CD4-positive, alpha-beta T cell treated with Interleukin-1 beta for 1 hour (primary cell): ENCODE results near the gene CCZ1B.
A peak's percentile ranks its signal among the peaks of the same experiment; 100 is the strongest.
"Not testable (repeated sequence)": the region's sequence is repeated elsewhere in the genome, so short reads cannot be mapped to it uniquely, and the experiment has no call there.

Experiments used
- DNase-seq, 2 donors: peaks; one replicate each; pipeline ENCODE4 v3.0.0-alpha.2; 2020 to 2022

CCZ1B gene

DNA sequence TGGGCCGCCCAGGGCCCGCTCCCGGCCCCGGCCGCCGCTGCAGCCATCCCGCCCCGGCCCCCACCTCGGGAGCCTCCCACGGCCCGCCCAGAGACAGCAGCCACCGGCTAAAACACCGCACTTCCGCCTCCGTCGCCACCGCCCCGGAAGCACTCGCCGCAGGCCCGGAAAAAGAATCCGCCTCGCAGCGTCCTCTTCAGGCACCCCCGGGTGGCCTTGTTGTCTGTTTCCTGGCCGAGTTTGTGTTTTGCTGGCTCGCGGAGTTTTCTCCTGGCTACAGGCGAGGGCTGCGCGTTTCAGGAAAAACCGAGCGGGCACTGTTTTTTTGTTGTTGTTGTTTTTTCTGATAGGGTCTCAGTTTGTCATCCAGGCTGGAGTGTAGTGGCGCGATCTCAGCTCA lies at the start of gene CCZ1B:
TSS of gene CCZ1B (minus strand) at position 125 of the 400 bp plus-strand sequence. CDS start at position 47, 78 bp downstream.
- peak; percentile 84 to 85 for DNase-seq

DNA sequence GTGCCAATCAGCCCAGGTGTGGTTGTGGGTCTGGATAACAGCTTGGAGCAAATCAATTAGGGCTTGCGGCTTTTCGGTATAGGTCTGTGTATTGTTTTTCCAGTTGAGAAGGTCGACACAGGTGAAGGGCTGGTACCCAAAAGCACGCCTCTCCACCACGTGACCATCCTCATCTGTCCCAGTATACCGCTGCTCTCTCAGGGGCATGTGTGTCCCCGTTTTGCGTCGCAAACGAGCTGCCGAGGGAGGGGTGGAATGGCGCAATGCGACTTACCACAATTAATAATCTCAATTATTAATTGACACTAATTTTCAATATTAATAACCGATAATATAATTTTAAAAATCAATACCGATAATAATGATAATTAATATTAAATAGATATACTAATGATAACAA lies 48.9 kb upstream of the CCZ1B start:
- not testable (repeated sequence) for DNase-seq

DNA sequence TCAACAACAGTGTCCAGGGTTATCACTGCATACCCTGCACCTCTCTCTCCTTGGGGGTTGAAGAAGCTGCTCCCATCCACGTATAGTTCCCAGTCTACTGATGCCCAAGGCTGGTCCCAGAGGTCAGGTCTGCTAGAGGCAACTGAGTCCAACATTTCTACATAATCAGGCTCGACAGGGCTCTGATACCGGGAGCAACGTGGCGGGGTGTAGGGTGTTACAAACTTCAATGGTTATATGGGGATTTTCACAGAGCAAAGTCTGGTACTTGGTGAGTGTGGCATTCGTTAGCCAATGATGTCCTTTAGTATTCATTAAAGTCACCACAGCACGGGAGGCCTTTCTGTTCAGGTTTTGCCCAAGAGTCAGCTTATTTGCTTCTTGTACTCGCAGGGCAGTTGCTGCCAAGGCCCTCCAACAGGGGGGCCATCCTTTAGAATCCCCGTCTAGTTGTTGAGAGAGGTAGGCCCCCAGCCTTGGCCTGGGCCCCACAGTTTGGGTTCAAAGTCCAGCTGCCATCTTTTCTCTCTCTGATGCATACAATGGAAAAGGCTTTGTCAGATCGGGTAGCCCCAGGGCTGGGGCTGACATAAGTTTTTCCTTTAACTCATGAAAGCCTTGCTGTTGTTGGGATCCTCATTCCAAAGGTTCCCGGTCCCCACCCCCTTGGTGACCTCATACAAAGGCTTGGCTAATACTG lies 46.3 kb upstream of the CCZ1B start:
- DNase-seq, result not testable (repeated sequence)

DNA sequence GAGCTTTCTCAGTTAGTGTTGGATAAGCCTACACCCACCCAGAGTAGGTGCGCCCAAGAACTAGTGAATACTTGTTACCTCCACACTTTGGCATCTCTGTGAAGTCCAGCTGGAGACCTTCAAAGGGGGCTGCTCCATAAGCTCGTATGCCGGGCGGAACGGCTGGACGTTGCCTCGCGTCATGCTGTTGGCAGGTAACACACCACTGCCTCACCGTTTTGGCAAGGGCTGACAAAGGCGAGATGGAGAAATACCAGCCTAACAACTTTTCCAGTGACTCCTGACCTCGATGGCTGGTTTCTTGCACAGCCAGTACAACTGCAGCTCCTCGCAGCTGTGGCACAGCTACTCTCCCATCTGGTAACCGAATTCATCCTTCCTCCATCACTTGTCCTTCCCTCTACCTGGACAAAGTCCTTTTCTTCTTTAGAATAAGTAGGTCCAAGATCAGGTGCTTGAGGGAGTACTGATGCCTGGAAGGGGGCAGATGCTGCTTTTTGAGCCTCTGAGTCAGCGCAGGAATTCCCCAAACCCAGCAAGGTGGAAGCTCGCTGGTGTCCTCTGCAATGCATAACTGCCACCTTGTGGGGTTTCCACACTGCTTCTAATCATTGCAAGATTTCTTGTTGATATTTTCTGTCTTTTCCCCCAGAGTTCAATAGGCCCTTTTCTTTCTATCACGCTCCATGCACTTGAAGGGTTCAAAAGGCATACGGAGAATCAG lies 45.5 kb upstream of the CCZ1B start:
- not testable (repeated sequence) for DNase-seq

DNA sequence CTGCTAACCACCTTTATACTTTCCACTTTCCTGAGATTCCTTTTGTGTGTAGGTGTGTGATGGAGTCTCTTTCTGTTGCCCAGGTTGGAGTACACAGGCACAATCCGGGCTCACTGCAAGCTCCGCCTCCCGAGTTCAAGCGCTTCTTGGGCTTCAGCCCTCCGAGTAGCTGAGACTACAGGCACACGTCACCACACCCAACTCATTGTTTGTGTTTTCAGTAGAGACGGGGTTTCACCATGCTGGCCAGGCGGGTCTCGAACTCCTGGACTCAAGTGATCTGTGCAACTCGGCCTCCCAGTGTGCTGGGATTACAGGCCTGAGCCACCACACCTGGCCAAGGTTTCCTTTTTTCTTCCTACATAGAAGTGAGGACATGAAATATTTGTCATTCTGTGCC lies 38.7 kb upstream of the CCZ1B start:
- not testable (repeated sequence) for DNase-seq

DNA sequence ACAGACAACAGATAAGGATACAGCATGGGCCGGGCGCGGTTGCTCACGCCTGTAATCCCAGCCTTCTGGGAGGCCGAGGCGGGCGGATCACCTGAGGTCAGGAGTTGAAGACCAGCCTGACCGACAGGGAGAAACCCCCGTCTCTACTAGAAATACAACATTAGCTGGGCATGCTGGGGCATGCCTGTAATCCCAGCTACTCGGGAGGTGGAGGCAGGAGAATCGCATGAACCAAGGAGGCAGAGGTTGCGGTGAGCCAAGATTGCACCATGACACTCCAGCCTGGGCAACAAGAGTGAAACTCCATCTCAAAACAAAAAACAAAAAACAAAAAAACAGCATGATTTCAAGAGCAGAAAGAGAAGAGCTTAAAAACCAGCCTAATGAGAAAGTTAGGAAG lies 38.1 kb upstream of the CCZ1B start:
- not testable (repeated sequence) for DNase-seq

DNA sequence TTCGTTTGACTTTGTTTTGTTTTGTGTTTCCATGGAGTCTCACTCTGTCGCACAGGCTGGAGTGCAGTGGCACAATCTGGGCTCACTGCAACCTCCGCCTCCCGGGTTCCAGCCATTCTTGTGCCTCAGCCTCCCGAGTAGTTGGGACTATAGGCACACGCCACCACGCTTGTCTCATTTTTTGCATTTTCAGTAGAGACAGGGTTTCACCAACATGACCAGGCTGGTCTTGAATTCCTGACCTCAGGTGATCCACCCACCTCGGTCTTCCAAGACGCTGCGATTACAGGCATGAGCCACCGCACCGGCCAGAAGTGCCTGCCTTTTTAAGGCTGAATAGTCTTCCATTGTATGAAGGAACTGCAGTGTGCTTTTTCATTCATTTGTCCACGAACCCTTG lies 36.8 kb upstream of the CCZ1B start:
- not testable (repeated sequence) for DNase-seq

DNA sequence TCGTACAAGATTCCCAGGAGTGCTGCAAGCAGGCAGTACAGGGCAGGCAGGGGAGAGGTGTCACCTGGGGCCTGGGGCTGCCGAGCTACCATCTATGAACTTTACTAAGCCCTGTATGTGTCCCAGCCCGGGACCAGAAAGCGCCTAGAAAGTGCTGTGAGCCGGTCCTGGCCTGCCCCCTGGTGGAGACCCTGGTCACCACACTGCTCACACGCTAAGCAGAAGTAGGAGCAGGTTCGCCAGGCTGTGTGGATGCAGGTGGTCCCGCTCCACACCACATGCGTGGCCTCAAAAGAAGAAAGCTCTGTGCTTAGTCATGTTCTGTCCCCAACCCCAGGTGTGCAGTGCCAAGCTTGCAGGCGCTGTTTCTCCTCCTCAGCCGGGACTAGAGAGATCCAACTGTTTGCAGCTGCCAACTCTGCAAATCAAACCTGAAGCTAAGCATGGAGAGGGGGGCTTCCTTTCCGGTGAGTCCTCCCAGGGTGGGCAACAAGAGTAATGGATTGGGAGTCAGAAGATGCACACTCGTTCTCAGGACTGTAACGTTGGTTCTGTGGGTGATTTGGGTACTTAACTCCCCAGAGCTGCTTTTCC lies 31.7 kb upstream of the CCZ1B start:
- peak; percentile 81 for DNase-seq

DNA sequence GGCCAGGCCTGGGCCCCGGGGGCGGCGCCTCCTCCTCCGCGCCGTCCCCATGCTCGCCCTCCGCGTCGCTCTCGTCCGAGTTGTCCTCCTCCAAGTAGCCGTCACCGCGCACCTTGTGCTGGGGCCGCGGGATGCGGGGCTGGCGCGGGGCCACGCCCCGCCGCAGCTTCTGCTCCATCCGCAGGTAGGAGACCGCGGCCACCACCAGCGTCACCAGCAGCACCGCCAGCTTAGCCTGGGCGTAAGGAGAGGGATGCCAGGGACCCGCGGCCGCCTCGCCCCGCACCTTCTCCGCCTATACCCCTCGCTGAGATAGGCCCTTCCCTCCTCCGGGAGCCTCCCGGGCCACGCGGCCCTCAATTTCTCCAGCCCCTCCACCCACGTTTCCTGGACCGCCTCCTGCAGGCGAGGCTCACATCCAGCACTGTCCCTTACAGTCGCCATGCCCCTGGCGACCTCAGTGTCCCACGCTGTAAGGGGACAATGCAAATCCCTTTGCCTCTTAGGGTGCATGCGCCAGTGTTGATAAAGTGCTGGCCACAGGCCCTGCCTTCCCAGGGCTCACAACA lies 29.6 kb upstream of the CCZ1B start:
- DNase-seq, result not testable (repeated sequence)

DNA sequence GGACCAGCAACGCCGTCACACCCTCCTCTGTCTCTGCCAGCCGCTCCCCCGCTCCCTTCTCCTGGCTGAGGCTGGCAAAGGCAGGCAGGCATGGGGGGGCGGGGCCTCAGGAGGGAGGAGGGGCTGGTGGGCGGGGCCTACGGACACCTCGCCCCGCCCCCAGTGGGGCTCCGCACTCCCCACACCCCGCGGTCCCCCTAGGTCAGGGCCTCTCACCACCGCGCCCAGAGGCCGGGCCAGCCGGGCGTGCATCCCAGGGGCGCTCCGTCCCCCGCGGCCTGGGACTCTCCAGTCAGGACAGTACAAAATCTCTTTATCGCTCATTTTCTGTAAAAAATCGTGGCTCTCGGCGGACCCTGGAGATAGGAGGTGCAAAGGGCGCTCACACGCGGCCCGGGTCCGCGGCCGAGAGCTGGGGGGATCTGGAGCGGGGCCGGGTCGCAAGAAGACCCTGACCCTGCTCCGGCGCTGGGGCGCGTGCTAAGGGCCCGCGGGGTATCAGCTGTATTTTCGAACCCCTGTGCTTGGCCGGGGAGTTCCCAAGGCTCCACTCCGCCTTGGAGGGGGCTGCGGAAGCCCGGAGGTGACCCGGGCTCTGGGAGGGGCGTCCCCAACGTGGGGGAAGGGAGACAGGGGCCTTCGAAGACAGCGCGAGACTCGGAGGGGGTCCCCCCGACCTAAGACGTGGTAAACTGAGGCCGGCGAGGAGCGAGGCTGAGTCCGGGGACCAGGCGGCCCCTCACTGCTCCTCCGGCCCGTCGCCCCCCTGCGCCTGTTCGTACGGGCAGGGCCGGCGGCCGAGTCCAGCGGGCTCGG lies 28.9 kb upstream of the CCZ1B start:
- DNase-seq, result peak in 1 of 2 donors; percentile 8

DNA sequence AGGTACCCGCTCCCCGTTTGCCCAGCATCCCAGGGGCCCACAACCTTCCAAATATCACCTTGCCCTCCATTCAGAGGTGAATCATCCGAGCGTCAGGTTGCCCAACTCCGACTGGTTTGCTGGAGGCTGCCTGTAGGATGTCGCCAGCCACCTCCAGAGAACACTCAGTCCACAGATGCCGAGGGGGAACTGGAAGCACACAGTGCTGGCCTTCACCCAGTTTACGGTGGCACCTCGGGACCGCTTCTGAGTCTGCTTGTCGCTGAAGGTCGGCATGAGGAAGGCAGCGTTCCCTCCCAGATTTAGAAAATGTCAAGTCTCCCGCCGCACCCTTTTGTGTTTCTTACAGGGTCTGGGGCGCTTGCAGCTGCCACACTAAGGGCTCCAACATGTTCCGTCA lies 27.6 kb upstream of the CCZ1B start:
- DNase-seq, result not testable (repeated sequence)

DNA sequence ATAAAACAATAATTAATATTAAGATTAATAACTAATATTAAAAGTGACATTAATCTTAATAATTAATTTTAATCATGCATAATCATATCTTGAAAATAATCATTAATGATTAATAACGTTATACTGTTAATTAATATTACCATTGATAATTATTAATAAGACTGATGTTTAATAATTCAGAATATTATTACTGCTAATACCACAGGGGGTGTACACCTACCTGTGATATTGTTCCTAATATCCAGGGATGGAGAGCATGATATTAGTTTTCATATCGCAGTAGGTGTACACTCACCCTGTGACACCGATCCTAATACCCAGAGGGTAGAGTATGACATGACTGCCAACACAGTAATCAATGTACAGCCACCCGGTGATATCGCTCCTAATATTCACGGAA lies 23.1 kb upstream of the CCZ1B start:
- not testable (repeated sequence) for DNase-seq

DNA sequence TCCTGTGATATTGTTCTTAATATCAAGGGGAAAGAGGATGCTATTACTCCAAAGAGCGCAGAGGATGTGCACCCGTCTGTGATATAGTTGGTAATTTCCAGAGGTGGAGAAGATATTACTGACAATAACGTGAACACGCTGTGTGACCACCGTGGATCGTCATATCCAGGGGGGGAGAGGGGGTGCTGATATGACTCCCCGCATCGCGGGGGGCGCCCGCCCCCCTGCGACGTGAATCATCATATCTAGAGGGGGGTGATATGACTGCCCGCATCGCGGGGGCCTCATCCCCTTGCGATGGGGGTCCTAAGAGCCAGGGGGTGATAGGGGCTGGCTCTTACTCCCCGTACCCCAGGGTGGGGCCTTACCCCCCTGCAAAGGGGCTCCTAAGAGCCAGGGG lies 21.7 kb upstream of the CCZ1B start:
- DNase-seq, result not testable (repeated sequence)

DNA sequence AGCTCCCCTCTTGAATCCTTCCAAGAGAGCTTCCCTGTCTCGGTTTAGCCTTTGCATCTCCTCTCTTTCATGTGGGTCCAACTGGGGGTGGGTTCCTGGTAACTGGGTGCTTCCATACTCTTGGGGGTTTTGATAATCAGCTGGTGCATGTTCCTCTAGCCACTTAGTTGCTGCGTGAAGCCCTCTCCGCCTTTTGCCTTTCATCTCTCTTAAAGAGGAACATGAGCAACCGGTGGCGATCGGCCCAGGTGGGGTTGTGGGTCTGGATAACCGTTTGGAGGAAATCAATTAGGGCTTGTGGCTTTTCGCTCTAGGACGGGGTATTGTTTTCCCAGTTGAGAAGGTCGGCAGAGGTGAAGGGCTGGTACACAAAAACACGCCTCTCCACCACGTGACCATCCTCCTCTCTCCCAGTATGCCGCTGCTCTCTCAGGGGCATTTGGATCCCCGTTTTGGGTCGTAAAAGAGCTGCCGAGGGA lies 19.9 kb upstream of the CCZ1B start:
- not testable (repeated sequence) for DNase-seq

DNA sequence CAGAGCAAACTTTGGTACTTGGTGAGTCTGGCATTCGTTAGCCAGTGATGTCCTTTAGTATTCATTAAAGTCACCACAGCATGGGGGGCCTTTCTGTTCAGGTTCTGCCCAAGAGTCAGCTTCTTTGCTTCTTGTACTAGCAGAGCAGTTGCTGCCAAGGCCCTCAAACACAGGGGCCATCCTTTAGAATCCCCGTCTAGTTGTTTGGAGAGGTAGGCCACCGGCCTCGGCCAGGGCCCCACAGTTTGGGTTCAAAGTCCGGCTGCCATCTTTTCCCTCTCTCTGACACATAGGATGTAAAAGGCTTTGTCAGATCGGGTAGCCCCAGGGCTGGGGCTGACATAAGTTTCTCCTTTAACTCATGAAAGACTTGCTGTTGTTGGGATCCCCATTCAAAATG lies 17.6 kb upstream of the CCZ1B start:
- DNase-seq, result not testable (repeated sequence)

DNA sequence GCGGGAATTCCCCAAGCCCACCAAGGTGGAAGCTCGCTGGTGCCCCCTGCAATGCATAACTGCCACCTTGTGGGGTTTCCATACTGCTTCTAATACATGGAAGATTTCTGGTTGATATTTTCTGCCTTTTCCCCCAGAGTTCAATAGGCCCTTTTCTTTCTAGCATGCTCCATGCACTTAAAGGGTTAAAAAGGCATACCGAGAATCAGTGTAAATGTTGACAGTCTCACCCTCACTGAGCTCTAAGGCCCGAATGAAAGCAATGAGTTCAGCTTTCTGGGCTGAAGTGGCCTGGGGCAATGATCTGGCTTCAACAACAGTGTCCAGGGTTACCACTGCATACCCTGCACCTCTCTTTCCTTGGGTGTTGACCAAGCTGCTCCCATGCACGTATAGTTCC lies 17.0 kb upstream of the CCZ1B start:
- not testable (repeated sequence) for DNase-seq

DNA sequence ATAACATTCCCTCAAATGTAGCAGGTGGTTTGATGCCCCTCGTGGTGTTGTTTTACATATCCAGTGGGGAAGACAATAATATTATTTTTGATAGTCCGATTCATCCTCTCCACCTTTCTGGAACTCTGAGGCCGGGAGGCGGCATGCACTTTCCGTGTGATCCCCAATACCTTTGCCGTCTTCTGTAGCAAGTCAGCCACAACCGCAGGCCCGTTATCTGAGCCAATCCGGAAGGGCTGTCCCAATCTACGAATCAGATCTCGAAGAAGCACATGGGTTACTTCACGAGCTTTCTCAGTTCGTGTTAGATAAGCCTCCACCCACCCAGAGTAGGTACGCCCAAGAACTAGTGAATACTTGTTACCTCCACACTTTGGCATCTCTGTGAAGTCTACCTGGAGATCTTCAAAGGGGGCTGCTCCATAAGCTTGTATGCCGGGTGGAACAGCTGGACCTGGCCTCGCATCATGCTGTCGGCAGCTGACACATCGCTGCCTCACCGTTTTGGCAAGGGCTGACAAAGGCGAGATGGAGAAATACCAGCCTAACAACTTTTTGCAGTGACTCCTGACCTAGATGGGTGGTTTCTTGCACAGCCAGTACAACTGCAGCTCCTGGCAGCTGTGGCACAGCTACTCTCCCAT lies 16.3 kb upstream of the CCZ1B start:
- DNase-seq, result not testable (repeated sequence)

DNA sequence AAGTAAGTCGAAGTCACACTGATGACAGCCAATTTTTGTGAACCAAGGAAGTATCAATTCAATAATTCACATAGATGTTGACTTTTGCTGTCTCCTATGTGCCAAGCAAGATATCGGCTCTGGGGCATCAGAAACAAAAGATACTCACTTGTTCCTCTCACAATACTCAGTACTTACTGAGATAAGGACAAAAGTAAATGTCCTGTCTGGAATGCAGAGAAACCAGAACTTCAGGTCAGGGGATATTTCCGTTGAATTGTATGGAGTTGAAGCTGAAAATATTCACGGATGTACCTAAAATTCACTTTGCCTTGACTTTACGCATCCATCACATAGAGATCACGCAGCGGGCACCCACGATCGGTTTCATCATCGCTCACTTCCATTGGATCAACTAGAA lies 11.0 kb upstream of the CCZ1B start:
- not testable (repeated sequence) for DNase-seq

DNA sequence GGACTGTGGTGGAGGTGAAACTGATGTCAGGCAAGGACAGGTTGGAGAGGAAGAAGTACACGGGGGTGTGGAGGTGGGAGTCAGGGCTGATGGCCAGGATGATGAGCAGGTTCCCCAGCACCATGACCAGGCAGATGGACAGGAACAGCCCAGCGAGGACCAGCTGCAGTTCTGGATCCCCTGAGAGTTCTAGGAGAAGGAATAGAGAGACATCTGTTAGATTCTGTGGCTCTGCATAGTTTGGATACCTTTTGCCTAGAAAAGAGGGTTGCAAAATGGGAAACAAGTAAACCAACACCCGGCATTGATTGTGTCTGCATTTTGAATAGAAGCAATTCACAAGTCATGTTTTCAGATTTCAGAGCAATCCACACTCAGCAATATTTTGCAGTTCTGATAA lies 9.4 kb upstream of the CCZ1B start:
- DNase-seq, result not testable (repeated sequence)

DNA sequence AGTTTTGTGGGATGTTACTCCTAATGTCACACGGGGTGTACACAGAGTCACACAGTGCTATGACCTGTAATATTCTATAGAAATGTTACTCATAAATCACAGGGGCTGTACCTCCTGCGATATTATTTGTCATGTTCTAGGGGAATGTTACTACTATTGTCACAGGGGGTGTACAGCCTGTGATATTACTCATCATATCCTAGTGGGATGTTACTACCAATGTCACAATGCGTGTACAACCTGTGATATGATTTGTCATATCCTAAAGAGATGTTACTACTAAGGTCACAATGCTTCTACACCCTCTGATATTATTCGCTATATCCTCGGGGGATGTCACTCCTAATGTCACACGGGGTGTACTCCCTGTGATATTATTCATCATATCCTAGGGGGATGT lies 7.6 kb upstream of the CCZ1B start:
- no peak for DNase-seq

DNA sequence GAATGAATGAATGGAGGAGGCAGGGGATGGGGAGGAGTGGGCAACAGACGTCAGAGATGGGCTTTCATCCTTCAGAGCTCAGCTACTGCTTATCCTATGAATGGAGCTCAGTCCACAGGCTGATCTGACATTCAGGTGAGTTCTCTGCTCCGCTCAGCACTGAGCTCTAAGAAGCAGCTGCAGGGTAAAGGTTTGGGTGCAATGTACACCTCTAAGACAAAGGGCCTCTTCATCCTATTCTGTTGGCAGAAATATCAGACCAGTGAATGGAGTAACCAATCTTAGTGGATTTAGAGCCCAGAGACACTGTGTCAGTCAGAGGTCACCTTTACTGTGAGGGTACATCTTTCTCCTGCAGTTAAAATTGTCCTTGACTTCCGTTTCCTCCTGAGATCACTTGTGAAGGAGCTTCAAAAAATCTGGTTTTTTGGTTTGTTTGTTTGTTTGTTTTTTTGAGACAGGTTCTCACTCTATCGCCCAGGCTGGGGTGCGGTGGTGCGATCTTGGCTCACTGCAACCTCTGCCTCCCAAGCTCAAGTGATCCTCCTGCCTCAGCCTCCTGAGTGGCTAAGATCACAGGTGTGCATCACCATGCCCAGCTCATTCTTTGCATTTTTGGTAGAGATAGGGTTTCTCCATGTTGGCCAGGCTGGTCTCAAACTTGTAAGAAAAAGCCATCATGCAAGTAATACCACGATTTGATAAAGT lies 5.1 kb upstream of the CCZ1B start:
- no peak for DNase-seq
